Panc1 (cell line): ENCODE results near the gene SEC16A. TPM values are rescaled to one million over a fixed set of nuclear protein-coding genes. Genes with fewer than 3 reads are reported as not detected.

Experiments used
- ATAC-seq: fragments of 200-7000 bp; cut with Tn5 transposase; 2 replicates; pipeline ENCODE4 v1.9.1; 2020; ENCODE audit warnings: mild to moderate bottlenecking, moderate library complexity
- BruUV-seq: library from RNA; stranded (reverse); fragments of 400-500 nt; replicated peaks from 2 replicates; lab custom pipeline; 2021; lab: Mats Ljungman, UMichigan
- CTCF ChIA-PET: fragments of 300-600 bp; sonication (Branson Sonifier 250); formaldehyde crosslinking; loops from one replicate; lab custom pipeline; 2022; ENCODE audit warnings: antibody characterized with exemption; lab: Charles Lee
- POLR2A ChIA-PET: fragments of 300-600 bp; sonication (Branson Sonifier 250); formaldehyde crosslinking; loops from one replicate; lab custom pipeline; 2022; ENCODE audit warnings: antibody characterized with exemption; lab: Charles Lee
- DNase-seq: peaks from one replicate; pipeline ENCODE4 v3.0.0-alpha.2; 2010; ENCODE audit warnings: low read depth, low spot score
- H3K27ac ChIP-seq: 2 replicates; pipeline ENCODE4 v1.5.1; 2011; ENCODE audit warnings: mild to moderate bottlenecking, low read length, inconsistent platforms
- H3K27me3 ChIP-seq: fragments of 200-500 bp; sonication (Bioruptor generic); 2 replicates; pipeline ENCODE4 v1.6.0; 2014; ENCODE audit warnings: low read length, inconsistent platforms; ENCODE audit not compliant: control insufficient read depth, insufficient read depth
- H3K36me3 ChIP-seq: fragments of 200-500 bp; sonication (Bioruptor generic); 2 replicates; pipeline ENCODE4 v1.5.1; 2014; ENCODE audit warnings: inconsistent platforms, mild to moderate bottlenecking, low read length, moderate library complexity; ENCODE audit not compliant: control insufficient read depth, insufficient read depth
- H3K4me1 ChIP-seq: 2 replicates; pipeline ENCODE4 v1.5.1; 2011; ENCODE audit warnings: inconsistent platforms, mild to moderate bottlenecking, low read length, moderate library complexity; ENCODE audit not compliant: control insufficient read depth, insufficient read depth
- H3K4me3 ChIP-seq, 2 experiments: 2 replicates each; pipeline ENCODE4 v1.5.1; 2011 to 2012; ENCODE audit warnings: low read depth in 2 of 2, low read length in 2 of 2, mild to moderate bottlenecking in 2 of 2, inconsistent platforms in 1 of 2, moderate library complexity in 1 of 2
- H3K9me3 ChIP-seq: fragments of 200-500 bp; sonication (Bioruptor generic); 2 replicates; pipeline ENCODE4 v1.5.1; 2014; ENCODE audit warnings: low read depth, mild to moderate bottlenecking, inconsistent platforms, low read length, moderate library complexity; ENCODE audit not compliant: control insufficient read depth, insufficient read depth
- CTCF ChIP-seq: fragments of 450-650 bp; IDR thresholded peaks from 2 replicates; pipeline ENCODE4 v1.5.1; 2017; ENCODE audit warnings: mild to moderate bottlenecking
- POLR2AphosphoS5 ChIP-seq: IDR thresholded peaks from 2 replicates; pipeline ENCODE4 v1.6.1; 2012; ENCODE audit warnings: mild to moderate bottlenecking, low read depth, low read length, moderate library complexity
- REST ChIP-seq, 2 experiments: IDR thresholded peaks; 2 replicates each; pipeline ENCODE4 v1.6.1; 2011 to 2012; ENCODE audit warnings: low read depth in 2 of 2, control low read depth in 1 of 2, low read length in 1 of 2, mild to moderate bottlenecking in 1 of 2, moderate library complexity in 1 of 2; ENCODE audit not compliant: insufficient read depth in 1 of 2
- SIN3A ChIP-seq: IDR thresholded peaks from 2 replicates; pipeline ENCODE4 v1.6.1; 2012; ENCODE audit warnings: low read depth, mild to moderate bottlenecking, low read length, moderate library complexity, borderline replicate concordance; ENCODE audit not compliant: insufficient read depth
- TCF7L2 ChIP-seq: IDR thresholded peaks from 2 replicates; pipeline ENCODE4 v1.6.1; 2011; ENCODE audit warnings: mild to moderate bottlenecking, low read depth, low read length, inconsistent platforms
- in situ Hi-C: cut with HindIII; loops from 2 replicates; pipeline ENCODE4 v1.10.0; 2016; ENCODE audit warnings: low sequenced_read_pairs, low pct_unique_long_range_greater_than_20kb
- intact Hi-C: fragments of 100-400 bp; cut with micrococcal nuclease; formaldehyde crosslinking; loops from one replicate; pipeline ENCODE4 v1.10.0; 2022; ENCODE audit not compliant: unreplicated experiment
- total RNA-seq: library from RNA; stranded (reverse); gene quantifications from one replicate; pipeline ENCODE4 v1.2.1, GENCODE V29; 2021; ENCODE audit not compliant: unreplicated experiment

Gene SEC16A
- total RNA-seq, 1 experiment from 2014 or later = 76.5 TPM

GRCh38 chr9:136463578-136463977 is 19.3 kb downstream of the SEC16A start:
- DNase-seq = no peak
- no peak for ATAC-seq
- TF ChIP-seq TCF7L2 (no peak), POLR2AphosphoS5 (no peak), CTCF (no peak), SIN3A (no peak), REST (IDR thresholded peaks at IDR 0.05; ENCODE audit: insufficient read depth in 1 of 2, low read depth in 2 of 2, low read length in 1 of 2) (no peak)
- ChIA-PET POLR2A (no interaction called here), CTCF (no interaction called here)
- H3K4me1 ChIP-seq = no peaks in the 10 kb centered on the region
- BruUV-seq = no TSS peak
- H3K27me3 ChIP-seq = no peaks in the 10 kb centered on the region
- in situ Hi-C loops (no loop called here), intact Hi-C loops (no loop called here)
- peaks cover 21% of the 10 kb centered on the region for H3K36me3 ChIP-seq
- H3K27ac ChIP-seq = no peak overlapping the region
- no peaks in the 10 kb centered on the region for H3K9me3 ChIP-seq
- no peak overlapping the region for H3K4me3 ChIP-seq

GRCh38 chr9:136462664-136463063 is 20.2 kb downstream of the SEC16A start:
- peaks cover 17% of the 10 kb centered on the region for H3K36me3 ChIP-seq
- BruUV-seq = no TSS peak
- no peak overlapping the region for H3K27ac ChIP-seq
- H3K4me3 ChIP-seq = no peak overlapping the region
- TF ChIP-seq TCF7L2 (no peak), REST (IDR thresholded peaks at IDR 0.05; ENCODE audit: insufficient read depth in 1 of 2, low read depth in 2 of 2, low read length in 1 of 2) (no peak), SIN3A (no peak), CTCF (no peak), POLR2AphosphoS5 (no peak)
- intact Hi-C loops (no loop called here), in situ Hi-C loops (no loop called here)
- DNase-seq (no peak), ATAC-seq (no peak)
- CTCF ChIA-PET = no interaction called here
- no peaks in the 10 kb centered on the region for H3K4me1 ChIP-seq
- H3K9me3 ChIP-seq = no peaks in the 10 kb centered on the region
- POLR2A ChIA-PET = no interaction called here
- no peaks in the 10 kb centered on the region for H3K27me3 ChIP-seq
